ENCODE data around the gene TADA1.
"Not testable (repeated sequence)": the region's sequence is repeated elsewhere in the genome, so short reads cannot be mapped to it uniquely, and the experiment has no call there.

TADA1 gene

GRCh38 chr1:166843769-166844596 is 32.1 kb downstream of the TADA1 start:
- DNase-seq (ENCODE audit: low read depth): no peak

- no peak for DNase-seq (ENCODE audit: low read depth)
These were observed 32.7 kb downstream of the TADA1 start for GRCh38 chr1:166843322-166843721.

DNA sequence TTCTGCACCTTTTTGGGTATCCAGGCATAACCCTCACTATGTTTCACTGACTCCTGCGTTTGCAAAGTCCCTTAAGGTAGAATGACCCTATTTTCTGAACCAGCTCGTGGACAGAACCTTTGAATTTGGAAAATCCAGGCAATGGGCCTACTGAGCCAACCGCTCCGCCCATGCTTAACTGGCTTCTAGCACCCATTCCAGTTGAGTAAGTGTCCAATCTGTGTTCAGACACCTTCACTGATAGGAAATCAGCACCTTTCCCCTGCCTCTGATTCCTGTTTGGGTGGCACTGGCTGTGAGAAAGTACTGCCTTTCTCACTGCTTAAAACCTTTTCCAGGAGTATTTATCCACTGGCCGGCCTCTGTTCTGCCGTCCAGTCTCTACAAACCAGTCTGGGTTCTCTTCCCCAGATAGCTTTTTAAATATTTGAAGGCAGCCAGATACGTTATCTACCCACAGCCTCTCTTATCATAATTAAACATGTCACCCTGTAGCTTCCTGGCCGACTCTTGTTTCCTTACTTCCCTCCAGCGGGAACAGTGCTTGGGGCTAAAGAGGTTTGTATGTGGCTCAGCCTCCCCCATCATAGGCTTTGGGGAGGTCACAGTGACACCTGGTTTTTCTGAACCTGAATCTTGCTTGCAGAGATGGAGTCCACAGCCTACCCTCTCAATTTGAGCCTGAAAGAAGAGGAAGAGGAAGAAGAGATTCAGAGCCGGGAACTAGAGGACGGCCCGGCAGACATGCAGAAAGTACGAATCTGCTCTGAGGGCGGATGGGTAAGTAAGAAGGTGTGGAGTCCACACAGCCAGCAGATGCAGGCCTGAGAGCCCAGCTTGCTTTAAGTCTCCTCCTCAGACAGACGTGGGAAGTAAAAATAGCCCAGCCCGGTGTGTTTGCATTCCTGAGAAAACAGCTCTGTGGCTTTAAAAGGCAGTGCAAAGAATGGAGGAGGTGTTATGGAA is 35.5 kb downstream of the TADA1 start:
- DNase-seq (ENCODE audit: low read depth): no peak

- peak; percentile 53 for DNase-seq (ENCODE audit: low read depth)
These were observed 36.3 kb downstream of the TADA1 start for GRCh38 chr1:166839600-166840308.

- DNase-seq (ENCODE audit: low read depth): peak; percentile 85
These were observed 37.1 kb downstream of the TADA1 start, which contains the start of gene POGK for GRCh38 chr1:166838766-166839599. TSS of gene POGK (plus strand) at chr1:166839475. CDS start at chr1:166840957, 1,482 bp downstream.

DNA sequence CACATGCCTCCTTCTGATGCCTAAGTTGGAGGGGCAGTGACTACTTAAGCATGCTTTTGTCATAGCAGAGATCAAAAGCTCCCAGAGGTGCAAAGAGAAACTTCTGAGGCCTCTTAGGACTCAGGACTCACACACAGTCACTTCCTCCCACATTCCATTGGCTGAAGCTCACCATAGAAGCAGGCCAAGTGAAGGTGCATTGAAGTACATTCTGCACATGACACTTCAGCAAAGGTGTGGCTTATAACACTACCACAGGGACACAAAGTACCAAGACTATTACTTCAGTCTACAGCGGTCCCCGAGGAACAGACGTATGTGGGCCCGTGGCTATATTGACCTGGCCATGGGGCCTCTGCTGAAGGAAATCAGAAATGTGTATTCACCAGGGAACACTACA is 39.3 kb downstream of the TADA1 start:
- DNase-seq (ENCODE audit: low read depth): no peak

DNA sequence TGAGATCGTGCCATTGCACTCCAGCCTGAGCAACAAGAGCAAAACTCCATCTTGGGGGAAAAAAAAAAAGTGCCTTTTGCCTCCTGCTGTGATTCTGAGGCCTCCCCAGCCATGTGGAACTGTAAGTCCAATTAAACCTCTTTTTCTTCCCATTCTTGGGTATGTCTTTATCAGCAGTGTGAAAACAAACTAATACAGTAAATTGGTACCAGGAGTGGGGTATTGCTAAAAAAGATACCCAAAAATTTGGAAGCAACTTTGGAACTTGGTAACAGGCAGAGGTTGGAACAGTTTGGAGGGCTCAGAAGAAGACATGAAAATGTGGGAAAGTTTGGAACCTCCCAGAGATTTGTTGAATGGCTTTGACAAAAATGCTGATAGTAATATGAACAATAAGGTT is 46.3 kb downstream of the TADA1 start:
- DNase-seq (ENCODE audit: low read depth): not testable (repeated sequence)

GRCh38 chr1:166827426-166827825 is 48.6 kb downstream of the TADA1 start:
- DNase-seq (ENCODE audit: low read depth): no peak

DNA sequence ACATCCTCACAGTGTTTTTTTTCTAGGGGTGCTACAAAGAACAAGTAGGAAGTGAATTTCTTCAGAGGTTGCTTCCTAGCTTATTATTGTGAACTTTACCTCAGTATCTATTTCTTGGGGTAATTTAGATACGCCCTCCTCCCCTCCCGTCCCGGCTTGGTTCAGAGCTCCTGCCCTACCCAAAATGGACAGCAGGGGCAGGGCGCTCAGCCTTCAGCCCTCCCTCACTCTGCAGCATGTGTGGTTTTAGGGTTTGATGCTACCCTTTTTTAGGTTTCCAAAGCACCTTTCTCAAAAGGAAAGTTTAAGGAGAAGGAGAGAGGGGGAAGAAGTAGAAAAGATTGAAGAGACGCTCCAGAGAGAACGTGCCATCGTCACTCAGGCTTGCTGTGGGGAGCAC is 53.7 kb downstream of the TADA1 start:
- no peak for DNase-seq (ENCODE audit: low read depth)

DNA sequence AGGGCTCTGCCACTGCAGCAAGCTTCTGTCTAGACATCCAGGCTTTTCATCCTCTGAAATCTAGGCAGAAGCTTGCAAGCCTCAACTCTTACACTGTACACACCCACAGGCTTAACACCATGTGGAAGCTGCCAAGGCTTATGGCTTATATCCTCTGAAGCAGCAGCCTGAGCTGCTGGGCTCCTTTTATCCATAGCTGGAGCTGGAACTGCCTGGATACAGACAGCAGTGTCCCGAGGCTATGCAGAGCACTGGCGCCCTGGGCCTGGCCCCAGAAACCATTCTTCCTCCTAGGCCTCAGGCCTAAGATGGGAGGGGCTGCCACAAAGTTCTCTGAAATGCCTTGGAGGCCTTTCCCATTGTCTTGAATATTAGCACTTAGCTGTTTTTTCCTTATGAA is 56.1 kb downstream of the TADA1 start:
- DNase-seq (ENCODE audit: low read depth): no peak

DNA sequence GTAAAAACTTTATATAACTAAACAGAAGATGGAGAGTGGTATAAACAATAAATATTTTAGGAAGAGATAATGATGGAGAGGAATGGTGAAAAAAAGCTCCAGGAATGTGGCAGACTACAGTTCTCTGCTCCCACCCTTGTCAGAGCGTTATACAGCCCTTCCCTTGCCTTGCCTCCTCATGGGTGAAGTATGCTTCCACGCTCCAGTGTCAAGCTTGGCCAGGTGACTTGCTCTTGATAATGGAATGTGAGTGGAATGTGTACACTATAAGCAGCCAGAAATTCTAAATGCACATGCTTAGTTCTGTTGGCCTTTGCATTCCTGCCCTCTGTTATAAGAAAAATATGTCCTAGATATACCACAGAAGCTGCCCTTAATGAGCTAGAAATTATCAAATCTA is 61.5 kb downstream of the TADA1 start:
- no peak for DNase-seq (ENCODE audit: low read depth)

- DNase-seq (ENCODE audit: low read depth): no peak
These were observed 62.4 kb downstream of the TADA1 start for GRCh38 chr1:166813508-166814223.

- no peak for DNase-seq (ENCODE audit: low read depth)
These were observed 64.4 kb downstream of the TADA1 start for GRCh38 chr1:166811691-166812090.

DNA sequence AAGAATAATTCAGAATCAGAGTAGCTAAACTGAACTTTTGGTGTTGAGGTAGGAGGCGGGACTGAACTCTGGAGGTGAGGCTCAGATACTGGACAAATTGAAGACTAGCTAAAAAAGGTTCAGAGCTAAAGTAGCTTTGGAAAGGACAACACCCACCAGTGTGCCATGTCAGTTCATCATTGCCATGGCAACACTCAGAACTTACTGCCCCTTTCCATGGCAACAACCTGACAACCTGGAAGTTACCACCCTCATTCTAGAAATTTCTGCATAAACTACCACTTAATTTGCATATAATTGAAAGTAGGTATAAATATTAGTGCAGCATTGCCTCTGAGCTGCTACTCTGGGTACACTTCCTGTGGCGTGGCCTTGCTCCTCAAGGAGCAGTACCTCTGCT is 67.1 kb downstream of the TADA1 start:
- no peak for DNase-seq (ENCODE audit: low read depth)

Measured in activated T-cell treated with anti-CD3 and anti-CD28 coated beads for 48 hours (primary cell).